Activated CD4-positive, alpha-beta T cell treated with anti-CD3 and anti-CD28 coated beads, Interleukin-2, amount 10 ng/mL, durations not matched to agents 24 days and 14 days (primary cell): Measurements from ENCODE around the gene GSTA3. TPM values are rescaled to one million over a fixed set of nuclear protein-coding genes. Genes with fewer than 3 reads are reported as not detected.
"Not testable (repeated sequence)": the region's sequence is repeated elsewhere in the genome, so short reads cannot be mapped to it uniquely, and the experiment has no call there.

Source experiments
- DNase-seq: peaks from one replicate; pipeline ENCODE4 v3.0.0; 2022
- H3K27ac Mint-ChIP-seq: one replicate; pipeline ENCODE4 v1.8.0; 2022; ENCODE audit warnings: mild to moderate bottlenecking, mixed read lengths
- H3K27me3 Mint-ChIP-seq: one replicate; pipeline ENCODE4 v1.8.0; 2022; ENCODE audit warnings: mixed read lengths
- H3K36me3 Mint-ChIP-seq: one replicate; pipeline ENCODE4 v1.8.0; 2022; ENCODE audit warnings: low read depth, mild to moderate bottlenecking, mixed read lengths
- H3K4me1 Mint-ChIP-seq: one replicate; pipeline ENCODE4 v1.8.0; 2021; ENCODE audit warnings: mixed read lengths
- H3K4me3 Mint-ChIP-seq: one replicate; pipeline ENCODE4 v1.8.0; 2022; ENCODE audit warnings: mild to moderate bottlenecking, moderate library complexity, mixed read lengths
- H3K9me3 Mint-ChIP-seq: one replicate; pipeline ENCODE4 v1.8.0; 2021; ENCODE audit warnings: mixed read lengths
- intact Hi-C: fragments of 100-400 bp; cut with micrococcal nuclease; formaldehyde crosslinking; loops from one replicate; pipeline ENCODE4 v1.15.1; 2023
- total RNA-seq: library from RNA; stranded (reverse); gene quantifications from 2 replicates; pipeline ENCODE4 v1.2.3, GENCODE V29; 2022

The GSTA3 gene
- total RNA-seq, 1 donor from 2014 or later = not detected

GRCh38 chr6:52925042-52925441 lies 15.5 kb upstream of the GSTA3 start:
- intact Hi-C loops = no loop called here
- H3K4me3 Mint-ChIP-seq = no peak overlapping the region
- no peak for DNase-seq
- peaks cover 8% of the 10 kb centered on the region for H3K27me3 Mint-ChIP-seq
- H3K9me3 Mint-ChIP-seq = no peaks in the 10 kb centered on the region
- H3K4me1 Mint-ChIP-seq = no peaks in the 10 kb centered on the region
- H3K27ac Mint-ChIP-seq = no peak overlapping the region
- H3K36me3 Mint-ChIP-seq = no peaks in the 10 kb centered on the region

GRCh38 chr6:52923689-52924088 lies 14.2 kb upstream of the GSTA3 start:
- H3K27me3 Mint-ChIP-seq, DNase-seq, H3K9me3 Mint-ChIP-seq, H3K36me3 Mint-ChIP-seq, intact Hi-C loops, H3K27ac Mint-ChIP-seq, H3K4me3 Mint-ChIP-seq, H3K4me1 Mint-ChIP-seq: not testable (repeated sequence)

GRCh38 chr6:52922161-52922560 lies 12.7 kb upstream of the GSTA3 start:
- Mint-ChIP-seq H3K27me3 (peaks cover 8% of the 10 kb centered on the region), H3K4me1 (no peaks in the 10 kb centered on the region), H3K9me3 (no peaks in the 10 kb centered on the region), H3K27ac (no peak overlapping the region), H3K4me3 (no peak overlapping the region), H3K36me3 (no peaks in the 10 kb centered on the region)
- DNase-seq = no peak
- intact Hi-C loops = no loop called here

GRCh38 chr6:52921743-52922142 lies 12.2 kb upstream of the GSTA3 start:
- Mint-ChIP-seq H3K4me3 (no peak overlapping the region), H3K27ac (no peak overlapping the region), H3K27me3 (peaks cover 6% of the 10 kb centered on the region), H3K4me1 (no peaks in the 10 kb centered on the region), H3K9me3 (no peaks in the 10 kb centered on the region), H3K36me3 (no peaks in the 10 kb centered on the region)
- DNase-seq = no peak
- intact Hi-C loops = no loop called here

GRCh38 chr6:52919511-52919910 lies 10.0 kb upstream of the GSTA3 start:
- DNase-seq, H3K4me1 Mint-ChIP-seq, H3K4me3 Mint-ChIP-seq, H3K9me3 Mint-ChIP-seq, H3K27me3 Mint-ChIP-seq, H3K27ac Mint-ChIP-seq, H3K36me3 Mint-ChIP-seq, intact Hi-C loops: not testable (repeated sequence)

- intact Hi-C loops, H3K9me3 Mint-ChIP-seq, H3K4me3 Mint-ChIP-seq, DNase-seq, H3K4me1 Mint-ChIP-seq, H3K36me3 Mint-ChIP-seq, H3K27ac Mint-ChIP-seq, H3K27me3 Mint-ChIP-seq: not testable (repeated sequence)
These were observed 9.3 kb upstream of the GSTA3 start for GRCh38 chr6:52918771-52919170.

GRCh38 chr6:52918027-52918686 lies 8.7 kb upstream of the GSTA3 start:
- DNase-seq, H3K27me3 Mint-ChIP-seq, H3K36me3 Mint-ChIP-seq, H3K27ac Mint-ChIP-seq, H3K9me3 Mint-ChIP-seq, H3K4me3 Mint-ChIP-seq, intact Hi-C loops, H3K4me1 Mint-ChIP-seq: not testable (repeated sequence)

GRCh38 chr6:52914516-52914915 lies 5.0 kb upstream of the GSTA3 start:
- Mint-ChIP-seq H3K4me1 (no peaks in the 10 kb centered on the region), H3K27me3 (peaks cover 5% of the 10 kb centered on the region), H3K9me3 (no peaks in the 10 kb centered on the region), H3K36me3 (no peaks in the 10 kb centered on the region), H3K4me3 (no peak overlapping the region), H3K27ac (no peak overlapping the region)
- no peak for DNase-seq
- intact Hi-C loops = no loop called here

- Mint-ChIP-seq H3K27ac (no peak overlapping the region), H3K27me3 (peaks cover 5% of the 10 kb centered on the region), H3K36me3 (no peaks in the 10 kb centered on the region), H3K4me1 (no peaks in the 10 kb centered on the region), H3K4me3 (no peak overlapping the region), H3K9me3 (no peaks in the 10 kb centered on the region)
- no peak for DNase-seq
- intact Hi-C loops = no loop called here
These were observed 593 bp upstream of the GSTA3 start for GRCh38 chr6:52910091-52910490.

GRCh38 chr6:52909131-52909530 lies 367 bp downstream of the GSTA3 start:
- intact Hi-C loops = no loop called here
- Mint-ChIP-seq H3K27ac (no peak overlapping the region), H3K9me3 (no peaks in the 10 kb centered on the region), H3K36me3 (no peaks in the 10 kb centered on the region), H3K4me3 (no peak overlapping the region), H3K4me1 (no peaks in the 10 kb centered on the region), H3K27me3 (peaks cover 5% of the 10 kb centered on the region)
- DNase-seq = no peak

- H3K4me3 Mint-ChIP-seq = no peak overlapping the region
- no peaks in the 10 kb centered on the region for H3K36me3 Mint-ChIP-seq
- no peaks in the 10 kb centered on the region for H3K9me3 Mint-ChIP-seq
- no peak overlapping the region for H3K27ac Mint-ChIP-seq
- no peak for DNase-seq
- no peaks in the 10 kb centered on the region for H3K4me1 Mint-ChIP-seq
- peaks cover 4% of the 10 kb centered on the region for H3K27me3 Mint-ChIP-seq
- intact Hi-C loops = no loop called here
These were observed 972 bp downstream of the GSTA3 start for GRCh38 chr6:52908526-52908925.

GRCh38 chr6:52904562-52905279 lies 4.8 kb downstream of the GSTA3 start:
- Mint-ChIP-seq H3K27me3 (peaks cover 4% of the 10 kb centered on the region), H3K36me3 (no peaks in the 10 kb centered on the region), H3K27ac (no peak overlapping the region), H3K9me3 (no peaks in the 10 kb centered on the region), H3K4me1 (no peaks in the 10 kb centered on the region), H3K4me3 (no peak overlapping the region)
- intact Hi-C loops = no loop called here
- DNase-seq = no peak

GRCh38 chr6:52900536-52900935 lies 9.0 kb downstream of the GSTA3 start:
- DNase-seq = no peak
- Mint-ChIP-seq H3K9me3 (no peaks in the 10 kb centered on the region), H3K4me1 (no peaks in the 10 kb centered on the region), H3K27ac (no peak overlapping the region), H3K27me3 (peaks cover 6% of the 10 kb centered on the region), H3K4me3 (no peak overlapping the region), H3K36me3 (no peaks in the 10 kb centered on the region)
- intact Hi-C loops = no loop called here

- H3K27me3 Mint-ChIP-seq = peaks cover 11% of the 10 kb centered on the region
- DNase-seq, H3K27ac Mint-ChIP-seq, intact Hi-C loops, H3K4me3 Mint-ChIP-seq, H3K4me1 Mint-ChIP-seq, H3K9me3 Mint-ChIP-seq, H3K36me3 Mint-ChIP-seq: not testable (repeated sequence)
These were observed 13.7 kb downstream of the GSTA3 start for GRCh38 chr6:52895790-52896189.

- intact Hi-C loops = no loop called here
- H3K36me3 Mint-ChIP-seq = no peaks in the 10 kb centered on the region
- no peak overlapping the region for H3K4me3 Mint-ChIP-seq
- H3K27ac Mint-ChIP-seq = no peak overlapping the region
- DNase-seq = no peak
- peaks cover 2% of the 10 kb centered on the region for H3K4me1 Mint-ChIP-seq
- H3K9me3 Mint-ChIP-seq = peaks cover 11% of the 10 kb centered on the region
- H3K27me3 Mint-ChIP-seq = peaks cover 7% of the 10 kb centered on the region
These were observed 15.2 kb downstream of the GSTA3 start for GRCh38 chr6:52894285-52894684.
